Hippocampal formation (tissue), 2 donors: ENCODE data around the gene TMEM116.

ENCODE experiments used
- DNase-seq, 2 donors: peaks; one replicate each; lab custom pipeline; 2025; lab: John Stamatoyannopoulos, UW

The TMEM116 gene

GRCh38 chr12:111893287-111893686, 119.7 kb downstream of the TMEM116 start:
- no peak for DNase-seq

GRCh38 chr12:111887926-111888745, 124.8 kb downstream of the TMEM116 start:
- peak in 1 of 2 donors; percentile 6 for DNase-seq

- DNase-seq, result no peak
These were observed 126.1 kb downstream of the TMEM116 start for GRCh38 chr12:111886662-111887545.

GRCh38 chr12:111881716-111882115, 131.2 kb downstream of the TMEM116 start:
- no peak for DNase-seq
